Activated T-helper 1 cell treated with anti-CD3 and anti-CD28 coated beads, Interleukin-2, amount 50 U/mL, for 16 hours (primary cell): Measurements from ENCODE around the gene NR5A1.

Experiments
- DNase-seq, 2 donors: peaks; one replicate each; pipeline ENCODE4 v3.0.0-alpha.2; 2020; ENCODE audit warnings: low read depth in 1 of 2, low spot score in 1 of 2

Gene NR5A1

DNA sequence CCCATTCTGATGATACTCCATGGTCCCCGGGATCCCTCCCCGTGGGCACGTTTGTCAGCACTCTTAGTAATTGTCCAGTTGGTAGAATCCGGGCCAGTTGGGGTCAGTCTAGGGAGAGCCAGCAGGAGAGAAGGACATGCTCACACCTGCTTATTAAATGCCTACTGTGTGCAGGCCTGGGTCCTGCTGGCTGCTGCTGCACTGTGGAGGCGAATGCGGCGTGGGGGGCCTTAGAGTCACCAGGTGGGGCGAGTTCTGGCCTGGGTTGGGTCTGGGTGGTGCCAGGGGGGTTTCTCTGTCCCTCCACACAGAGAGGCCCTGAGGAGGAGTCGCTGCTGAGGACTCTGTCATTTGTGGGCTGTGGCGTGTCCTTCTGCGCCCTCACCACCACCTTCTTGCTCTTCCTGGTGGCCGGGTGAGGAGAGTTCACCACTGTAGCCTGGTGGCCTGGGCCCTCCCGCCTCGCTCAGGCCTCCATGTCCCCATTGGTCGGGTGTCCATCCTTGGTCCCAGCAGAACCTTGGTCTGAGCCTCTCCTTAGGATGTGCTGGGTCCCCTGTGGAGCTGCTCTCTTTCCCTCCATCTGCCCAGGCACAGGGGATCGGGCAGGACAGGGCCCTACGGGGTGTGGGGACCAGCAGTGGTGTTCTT, 39.7 kb downstream of the NR5A1 start:
- no peak for DNase-seq

- DNase-seq, result no peak
Measured at GRCh38 chr9:124465736-124466135, 41.5 kb downstream of the NR5A1 start.

DNA sequence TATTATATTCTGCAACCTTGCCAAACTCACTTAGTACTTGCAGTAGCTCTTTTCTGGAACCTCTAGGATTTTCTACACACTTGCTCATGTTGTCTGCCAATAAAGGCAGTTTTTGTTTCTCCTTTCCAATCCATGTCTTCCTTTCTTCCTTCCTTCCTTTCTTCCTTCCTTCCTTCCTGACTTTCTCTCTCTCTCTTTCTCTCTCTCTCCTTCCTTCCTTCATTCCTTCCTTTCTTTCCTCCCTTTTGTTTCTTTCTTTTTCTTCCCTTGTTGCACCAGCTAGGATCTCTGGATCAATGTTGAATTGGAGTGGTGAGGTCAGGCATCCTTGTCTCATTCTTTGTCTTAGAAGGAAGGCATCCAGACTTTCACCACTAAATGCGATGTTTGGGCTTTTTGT, 44.5 kb downstream of the NR5A1 start:
- DNase-seq, result no peak

DNA sequence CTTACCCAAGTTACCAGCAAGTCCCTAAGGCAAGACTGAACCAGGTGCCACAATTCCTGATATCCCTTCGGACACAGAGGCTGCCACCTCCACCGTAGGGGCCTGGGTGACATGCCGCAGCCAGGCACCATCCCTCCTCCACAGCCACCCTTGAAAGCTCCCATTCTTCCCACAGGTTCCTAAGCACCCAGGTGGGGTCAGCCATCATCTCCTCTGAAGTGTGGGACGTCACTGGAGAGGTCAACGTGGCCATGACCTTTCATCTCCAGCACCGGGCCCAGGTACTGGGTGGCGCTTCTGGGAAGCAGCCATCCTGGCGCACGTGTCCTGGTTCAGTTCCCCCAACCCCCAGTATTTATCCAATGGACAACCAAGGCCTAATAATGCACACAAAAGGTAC, 48.8 kb downstream of the NR5A1 start:
- DNase-seq, result no peak

DNA sequence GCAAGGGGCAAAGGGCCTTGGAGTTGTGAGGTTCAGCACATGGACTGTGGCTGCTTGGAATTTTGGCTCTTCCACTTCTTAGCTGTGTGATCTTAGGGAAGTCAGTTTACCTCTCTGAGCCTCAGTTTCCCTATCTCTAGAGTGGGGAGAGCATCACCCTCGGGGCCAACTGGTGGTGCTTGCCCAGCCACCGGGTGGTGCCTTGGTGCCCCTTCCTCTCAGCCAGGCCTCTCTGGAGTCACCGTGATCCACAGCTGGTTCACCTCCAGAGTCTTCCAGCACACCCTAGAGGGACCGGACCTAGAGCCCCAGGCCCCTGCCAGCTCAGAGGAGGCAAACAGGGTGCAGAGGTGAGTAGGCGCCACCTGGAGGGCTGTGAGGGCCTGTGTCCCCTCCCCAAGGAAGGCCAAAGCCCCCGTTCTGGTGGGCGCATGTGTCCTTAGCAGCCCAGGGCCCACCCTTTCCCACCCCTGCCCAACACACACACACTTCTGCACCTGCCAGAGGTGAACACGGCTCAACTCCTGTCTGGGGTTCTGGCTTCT, 49.2 kb downstream of the NR5A1 start:
- no peak for DNase-seq

GRCh38 chr9:124457079-124457886, 49.9 kb downstream of the NR5A1 start:
- no peak for DNase-seq

DNA sequence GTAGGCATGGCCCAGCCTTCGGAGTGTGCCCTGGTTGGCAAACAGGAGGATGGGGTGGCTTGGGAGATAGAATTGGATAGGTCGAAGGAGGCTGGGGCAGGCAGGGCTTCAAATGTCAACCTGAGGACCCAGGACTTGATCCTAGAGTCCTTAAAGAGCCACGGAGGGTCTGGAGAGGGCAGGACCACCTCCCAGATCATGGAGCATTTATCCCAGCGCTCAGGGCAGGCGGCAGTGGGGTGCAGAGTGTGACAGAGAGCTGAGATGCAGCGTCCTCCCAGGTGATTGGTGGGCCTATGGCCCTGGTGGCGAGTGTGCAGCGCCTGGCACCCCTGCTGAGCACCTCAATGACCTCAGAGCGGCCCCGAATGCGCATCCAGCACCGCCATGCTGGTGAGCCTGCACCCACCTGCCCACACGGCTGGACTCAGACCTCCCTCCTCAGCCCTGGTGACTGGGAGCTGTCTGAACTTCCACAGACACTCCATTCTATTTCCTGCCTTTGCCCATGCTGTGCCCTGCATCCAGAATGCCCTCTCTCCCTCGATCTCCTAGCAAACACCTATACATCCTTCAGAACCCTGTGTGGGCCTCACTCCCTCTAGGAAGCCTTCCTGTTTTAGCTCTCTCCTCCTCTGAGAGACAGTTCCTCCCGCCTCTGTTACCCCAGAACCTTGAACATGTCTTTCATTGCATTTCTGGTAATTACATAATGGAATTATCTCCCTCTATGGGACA, 50.7 kb downstream of the NR5A1 start:
- DNase-seq, result no peak

DNA sequence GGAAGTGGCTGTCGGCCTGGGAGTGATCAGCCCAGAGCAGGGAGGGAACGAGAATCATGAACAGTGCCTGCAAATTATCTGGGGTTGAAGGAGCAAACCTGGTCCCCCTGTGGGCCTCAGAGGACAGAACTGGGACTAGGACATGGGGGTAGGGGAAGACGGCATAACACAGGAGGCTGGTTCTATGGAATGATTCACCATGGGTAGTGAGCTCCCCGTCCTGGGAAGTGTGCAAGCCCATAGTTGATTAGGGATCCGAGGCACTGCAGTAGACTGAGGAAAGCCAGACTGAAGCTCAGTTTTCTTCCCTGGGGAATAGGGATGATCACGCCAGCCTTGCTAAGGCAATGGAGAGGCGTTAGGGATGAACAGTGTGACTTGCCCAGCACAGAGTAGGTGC, 51.4 kb downstream of the NR5A1 start:
- no peak for DNase-seq

DNA sequence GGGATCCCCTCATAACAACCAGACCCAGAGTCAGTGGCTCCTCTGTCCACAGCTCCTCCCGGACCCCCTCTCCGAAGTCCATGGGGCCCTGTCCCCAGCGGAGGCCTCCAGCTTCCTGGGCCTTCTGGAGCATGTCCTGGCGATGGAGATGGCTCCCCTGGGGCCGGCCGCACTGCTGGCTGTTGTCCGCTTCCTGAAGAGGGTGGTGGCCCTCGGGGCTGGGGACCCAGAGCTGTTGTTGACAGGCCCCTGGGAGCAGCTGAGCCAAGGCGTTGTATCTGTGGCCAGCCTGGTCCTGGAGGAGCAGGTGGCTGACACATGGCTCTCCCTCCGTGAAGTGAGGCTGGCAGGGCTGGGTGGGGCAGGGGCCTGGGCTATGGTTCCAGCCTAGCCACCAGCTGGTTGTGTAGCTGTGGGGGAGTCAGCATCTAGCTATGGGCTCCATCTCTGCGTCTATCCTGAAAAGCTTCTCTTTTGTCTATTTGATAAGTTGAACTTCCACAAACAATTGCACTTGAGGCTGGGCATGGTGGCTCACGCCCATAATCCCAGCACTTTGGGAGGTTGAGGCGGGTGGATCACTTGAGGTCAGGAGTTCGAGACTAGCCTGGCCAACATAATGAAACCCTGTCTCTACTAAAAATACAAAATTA, 52.3 kb downstream of the NR5A1 start:
- no peak for DNase-seq

- DNase-seq, result no peak
Measured at GRCh38 chr9:124454296-124454695, 52.9 kb downstream of the NR5A1 start.

GRCh38 chr9:124453586-124454191, 53.5 kb downstream of the NR5A1 start:
- DNase-seq, result no peak

GRCh38 chr9:124452841-124453585, 54.2 kb downstream of the NR5A1 start:
- no peak for DNase-seq

GRCh38 chr9:124452326-124452725, 54.9 kb downstream of the NR5A1 start:
- no peak for DNase-seq

GRCh38 chr9:124450931-124451661, 56.1 kb downstream of the NR5A1 start:
- DNase-seq, result no peak

DNA sequence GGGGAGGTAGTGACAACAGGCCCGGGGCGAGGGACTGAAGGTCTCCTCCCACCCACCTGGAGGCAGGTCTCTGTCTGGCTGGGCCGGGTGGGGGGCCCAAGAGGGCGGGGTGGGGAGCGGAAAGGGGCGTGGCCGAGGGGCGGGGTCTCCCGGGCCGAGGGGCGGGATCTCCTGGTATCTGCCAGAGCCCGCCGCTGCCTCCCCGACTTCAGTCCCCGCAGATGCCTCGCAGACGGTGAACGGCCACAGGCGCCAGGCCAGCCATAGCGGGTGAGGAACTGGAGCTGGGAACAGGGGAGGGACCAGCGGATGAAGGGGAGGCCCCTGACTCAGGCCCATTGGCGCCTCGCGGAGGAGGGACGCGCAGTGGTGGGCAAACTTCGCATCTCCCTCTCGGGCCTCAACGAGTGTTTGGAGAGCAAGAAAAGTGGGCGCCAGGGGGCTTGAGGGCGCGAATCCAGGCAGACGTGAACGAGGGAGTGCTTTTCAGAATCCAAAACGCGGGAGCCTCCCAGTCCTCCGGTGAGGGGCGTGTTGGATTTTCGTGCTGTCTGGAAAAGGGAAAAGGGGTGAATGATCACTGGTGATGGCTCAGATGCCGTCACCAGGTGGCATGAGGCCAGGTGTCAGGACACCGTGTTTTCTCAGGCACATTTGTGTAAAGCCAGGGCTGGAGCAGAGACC, 56.8 kb downstream of the NR5A1 start, which contains the start of gene ADGRD2:
Gene ADGRD2, plus strand, starts transcription at position 211 of the 684 bp plus-strand sequence. CDS start 1,216 bp downstream, outside the sequence.
- no peak for DNase-seq

- DNase-seq, result no peak
Measured at GRCh38 chr9:124449381-124450151, 57.6 kb downstream of the NR5A1 start.

DNA sequence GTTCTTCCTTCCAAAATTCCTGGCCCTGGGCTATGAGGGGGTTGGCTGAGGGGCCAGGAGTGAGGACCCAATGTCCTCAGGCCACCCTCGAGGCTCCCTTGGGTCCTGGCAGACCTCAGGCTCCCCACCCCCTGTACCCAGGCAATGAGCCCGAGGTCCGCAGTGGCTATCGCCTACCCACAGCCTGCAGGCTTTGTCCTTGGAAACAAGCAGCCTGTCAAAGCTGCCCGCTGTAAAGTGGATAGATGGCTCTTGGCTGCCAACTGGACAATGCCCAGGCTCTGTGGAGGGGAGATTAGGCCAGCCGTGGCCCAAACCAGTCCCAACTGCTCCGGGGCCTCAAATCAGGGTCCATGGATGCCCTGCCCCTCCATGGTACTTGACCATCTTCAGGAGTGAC, 59.2 kb downstream of the NR5A1 start:
- DNase-seq, result no peak

DNA sequence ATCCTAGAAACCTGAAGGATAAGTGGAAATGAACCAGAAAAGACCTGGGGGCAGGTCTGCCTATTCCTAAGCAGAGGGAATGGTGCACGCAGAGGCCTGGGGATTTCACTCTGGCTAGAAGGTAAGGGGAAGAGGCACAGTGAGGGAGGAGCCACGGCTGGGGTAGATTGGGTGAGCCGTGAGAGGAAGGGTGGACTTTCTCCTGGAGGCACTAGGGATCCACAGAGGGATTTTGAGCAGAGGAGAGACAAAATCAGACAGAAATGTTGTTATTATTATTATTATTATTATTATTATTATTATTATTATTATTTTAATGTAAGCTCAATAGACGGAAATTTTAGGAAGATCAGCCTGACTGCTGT, 59.9 kb downstream of the NR5A1 start:
- no peak for DNase-seq
